ENCODE data around the gene CBX4.

The CBX4 gene

GRCh38 chr17:79802039-79802735 is 37.1 kb downstream of the CBX4 start:
- no peak for DNase-seq (ENCODE audit: extremely low read depth in 1 of 2, low read depth in 1 of 2)

GRCh38 chr17:79801156-79802038 is 37.8 kb downstream of the CBX4 start:
- DNase-seq (ENCODE audit: extremely low read depth in 1 of 2, low read depth in 1 of 2), result no peak

- no peak for DNase-seq (ENCODE audit: extremely low read depth in 1 of 2, low read depth in 1 of 2)
These were observed 38.7 kb downstream of the CBX4 start for GRCh38 chr17:79800325-79801155.

- DNase-seq (ENCODE audit: extremely low read depth in 1 of 2, low read depth in 1 of 2), result no peak
These were observed 39.5 kb downstream of the CBX4 start for GRCh38 chr17:79799538-79800324.

- DNase-seq (ENCODE audit: extremely low read depth in 1 of 2, low read depth in 1 of 2), result no peak
These were observed 40.1 kb downstream of the CBX4 start for GRCh38 chr17:79799174-79799537.

GRCh38 chr17:79798299-79799173 is 40.7 kb downstream of the CBX4 start:
- no peak for DNase-seq (ENCODE audit: extremely low read depth in 1 of 2, low read depth in 1 of 2)

- no peak for DNase-seq (ENCODE audit: extremely low read depth in 1 of 2, low read depth in 1 of 2)
These were observed 41.5 kb downstream of the CBX4 start for GRCh38 chr17:79797492-79798298.

- DNase-seq (ENCODE audit: extremely low read depth in 1 of 2, low read depth in 1 of 2), result peak; percentile 98 to 100
These were observed 42.3 kb downstream of the CBX4 start, which contains the start of gene CBX8 for GRCh38 chr17:79796763-79797491. TSS of gene CBX8 (minus strand) at chr17:79797077. CDS start at chr17:79796998, 79 bp downstream.

GRCh38 chr17:79796444-79796762 is 42.8 kb downstream of the CBX4 start:
- no peak for DNase-seq (ENCODE audit: extremely low read depth in 1 of 2, low read depth in 1 of 2)

GRCh38 chr17:79795795-79796443 is 43.3 kb downstream of the CBX4 start:
- no peak for DNase-seq (ENCODE audit: extremely low read depth in 1 of 2, low read depth in 1 of 2)

GRCh38 chr17:79794659-79795511 is 44.4 kb downstream of the CBX4 start:
- no peak for DNase-seq (ENCODE audit: extremely low read depth in 1 of 2, low read depth in 1 of 2)

GRCh38 chr17:79793924-79794304 is 45.3 kb downstream of the CBX4 start:
- no peak for DNase-seq (ENCODE audit: extremely low read depth in 1 of 2, low read depth in 1 of 2)

- DNase-seq (ENCODE audit: extremely low read depth in 1 of 2, low read depth in 1 of 2), result no peak
These were observed 46.0 kb downstream of the CBX4 start for GRCh38 chr17:79792984-79793923.

GRCh38 chr17:79792341-79792871 is 46.8 kb downstream of the CBX4 start:
- no peak for DNase-seq (ENCODE audit: extremely low read depth in 1 of 2, low read depth in 1 of 2)

GRCh38 chr17:79791735-79792161 is 47.5 kb downstream of the CBX4 start:
- DNase-seq (ENCODE audit: extremely low read depth in 1 of 2, low read depth in 1 of 2), result no peak

All from stimulated activated CD8-positive, alpha-beta memory T cell treated with anti-CD3 and anti-CD28 coated beads, Interleukin-7, amount 100 ng/mL, for 48 hours (primary cell).